ENCODE data around the gene OR52N1.

Gene OR52N1

DNA sequence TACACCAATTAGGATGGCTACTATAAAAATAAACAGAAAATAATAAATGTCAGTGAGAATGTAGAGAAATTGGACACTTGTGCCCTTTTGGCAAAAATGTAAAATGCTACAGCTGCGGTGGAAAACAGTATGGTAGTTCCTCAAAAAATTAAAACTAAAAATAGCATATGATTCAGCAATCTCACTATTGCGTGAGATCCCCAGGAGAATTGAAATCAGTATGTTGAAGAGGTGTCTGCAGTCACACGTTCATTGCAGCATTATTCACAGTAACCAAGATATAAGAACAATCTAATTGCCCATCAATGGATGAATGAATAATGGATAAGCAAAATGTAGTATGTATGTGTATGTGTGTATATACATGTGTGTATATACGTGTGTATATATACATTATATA, 24.5 kb upstream of the OR52N1 start (continued):
- TF ChIP-seq TSHZ2 (CRISPR knock-in tag; IDR thresholded peaks at IDR 0.05) (no peak), RARB (CRISPR knock-in tag; IDR thresholded peaks at IDR 0.05) (no peak), ZC3H10 (CRISPR knock-in tag; IDR thresholded peaks at IDR 0.05) (no peak), ARNTL (CRISPR knock-in tag; IDR thresholded peaks at IDR 0.05; ENCODE audit: borderline replicate concordance, low read depth) (no peak), PPARA (CRISPR knock-in tag; IDR thresholded peaks at IDR 0.05; ENCODE audit: borderline replicate concordance) (no peak), POU6F1 (CRISPR knock-in tag; IDR thresholded peaks at IDR 0.05; ENCODE audit: borderline replicate concordance, low read depth) (no peak), ISL1 (CRISPR knock-in tag; IDR thresholded peaks at IDR 0.05) (no peak), ZFP3 (CRISPR knock-in tag; IDR thresholded peaks at IDR 0.05) (no peak)

DNA sequence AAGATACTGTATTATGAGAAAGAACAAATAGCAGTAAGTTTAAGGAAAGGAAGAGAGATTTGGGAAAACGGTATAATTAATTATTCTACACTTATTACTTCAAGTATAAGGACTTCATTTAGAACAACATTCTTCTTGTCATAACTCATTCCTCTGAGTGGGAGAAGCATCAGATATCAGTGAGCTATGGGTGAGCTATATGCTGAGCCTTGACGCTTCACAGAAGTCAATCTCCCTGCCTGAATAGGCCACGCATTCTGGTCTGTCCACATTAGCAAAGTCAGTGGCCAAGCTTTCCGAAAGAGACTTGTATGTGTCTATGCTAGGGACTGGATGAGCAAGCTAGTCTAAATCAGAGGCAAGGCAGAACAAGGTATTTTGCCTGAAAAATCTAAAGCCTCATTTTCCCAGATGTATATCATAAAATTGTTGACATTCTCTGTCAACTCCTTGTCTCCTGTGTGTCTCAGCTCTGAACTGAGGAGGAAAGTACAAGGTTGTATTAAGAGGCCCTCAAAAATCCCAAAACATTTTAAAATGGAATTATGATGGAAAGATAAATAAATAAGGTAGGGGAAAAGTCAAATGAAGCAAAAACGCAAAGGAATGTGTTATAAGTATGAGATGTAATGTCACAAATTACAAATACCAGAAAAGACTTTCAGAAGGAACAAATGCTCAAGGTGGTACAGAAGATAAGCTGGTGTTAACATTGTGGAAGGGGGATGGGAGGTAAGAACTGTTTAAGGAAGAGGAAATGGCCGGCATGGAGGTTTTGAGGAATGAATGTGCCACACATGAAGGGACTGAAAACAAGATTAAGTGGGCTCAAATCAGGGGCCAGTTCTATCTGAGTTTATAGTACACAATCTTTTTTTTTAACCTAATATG, 19.1 kb upstream of the OR52N1 start:
- no peak for ATAC-seq
- no peak for TF ChIP-seq TCF4 (CRISPR knock-in tag; IDR thresholded peaks at IDR 0.05; ENCODE audit: borderline replicate concordance)

- TF ChIP-seq TSHZ2 (CRISPR knock-in tag; IDR thresholded peaks at IDR 0.05) = no peak
- no peak for TF ChIP-seq GLIS3 (CRISPR knock-in tag; IDR thresholded peaks at IDR 0.05)
- TF ChIP-seq ZNF70 (CRISPR knock-in tag; IDR thresholded peaks at IDR 0.05) = no peak
- TF ChIP-seq, protein P1, sequence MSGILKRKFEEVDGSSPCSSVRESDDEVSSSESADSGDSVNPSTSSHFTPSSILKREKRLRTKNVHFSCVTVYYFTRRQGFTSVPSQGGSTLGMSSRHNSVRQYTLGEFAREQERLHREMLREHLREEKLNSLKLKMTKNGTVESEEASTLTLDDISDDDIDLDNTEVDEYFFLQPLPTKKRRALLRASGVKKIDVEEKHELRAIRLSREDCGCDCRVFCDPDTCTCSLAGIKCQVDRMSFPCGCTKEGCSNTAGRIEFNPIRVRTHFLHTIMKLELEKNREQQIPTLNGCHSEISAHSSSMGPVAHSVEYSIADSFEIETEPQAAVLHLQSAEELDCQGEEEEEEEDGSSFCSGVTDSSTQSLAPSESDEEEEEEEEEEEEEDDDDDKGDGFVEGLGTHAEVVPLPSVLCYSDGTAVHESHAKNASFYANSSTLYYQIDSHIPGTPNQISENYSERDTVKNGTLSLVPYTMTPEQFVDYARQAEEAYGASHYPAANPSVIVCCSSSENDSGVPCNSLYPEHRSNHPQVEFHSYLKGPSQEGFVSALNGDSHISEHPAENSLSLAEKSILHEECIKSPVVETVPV (CRISPR knock-in tag; IDR thresholded peaks at IDR 0.05) = no peak
- TF ChIP-seq ZFP30 (CRISPR knock-in tag; IDR thresholded peaks at IDR 0.05) = no peak
- no peak for TF ChIP-seq ISL1 (CRISPR knock-in tag; IDR thresholded peaks at IDR 0.05)
- TF ChIP-seq ZNF565 (CRISPR knock-in tag; conservative IDR thresholded peaks at IDR 0.05; ENCODE audit: low read depth) = no peak
- TF ChIP-seq ZFP3 (CRISPR knock-in tag; IDR thresholded peaks at IDR 0.05) = no peak
- TF ChIP-seq TOX (CRISPR knock-in tag; IDR thresholded peaks at IDR 0.05; ENCODE audit: borderline replicate concordance) = no peak
- no peak for TF ChIP-seq PPARA (CRISPR knock-in tag; IDR thresholded peaks at IDR 0.05; ENCODE audit: borderline replicate concordance)
- no peak for TF ChIP-seq SNAI2 (CRISPR knock-in tag; IDR thresholded peaks at IDR 0.05)
- TF ChIP-seq OSR1 (CRISPR knock-in tag; IDR thresholded peaks at IDR 0.05) = no peak
- TF ChIP-seq CSDC2 (CRISPR knock-in tag; IDR thresholded peaks at IDR 0.05) = no peak
- ATAC-seq = peak; percentile 48
Measured at GRCh38 chr11:5809122-5809519, 18.1 kb upstream of the OR52N1 start.

DNA sequence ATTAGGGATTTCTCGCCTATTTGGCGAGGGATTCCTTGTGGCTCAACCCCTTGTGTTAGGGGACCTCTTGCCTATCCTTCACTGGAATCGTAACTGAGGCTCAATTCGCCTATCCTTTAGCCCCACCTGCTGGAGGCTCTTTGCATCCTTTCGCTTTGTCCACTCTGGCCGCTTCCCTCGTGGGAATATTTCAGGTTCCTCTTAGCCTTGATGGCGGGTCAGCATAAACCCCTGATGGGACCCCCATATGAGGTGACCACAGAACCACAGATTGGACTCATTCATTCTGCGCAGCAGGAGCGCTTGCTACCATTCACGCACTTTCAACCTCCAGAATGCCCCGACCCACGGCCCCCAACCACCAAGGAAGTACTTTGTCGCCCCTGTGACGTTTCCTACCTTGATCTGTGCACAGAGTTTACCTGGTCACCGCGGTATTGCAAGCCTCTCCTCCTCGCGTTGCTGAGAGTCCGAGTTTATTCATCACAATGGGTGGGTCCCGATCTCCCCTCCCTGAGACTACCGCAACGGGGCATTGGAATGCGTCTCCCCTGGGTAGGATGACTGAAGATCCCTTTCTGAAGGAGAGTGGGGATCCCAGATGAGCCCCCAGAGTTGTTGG, 17.5 kb upstream of the OR52N1 start, which contains the start of gene OR52N2:
TSS of gene OR52N2 (plus strand) at position 425 of the 622 bp plus-strand sequence. CDS start 11,412 bp downstream, outside the sequence.
- ATAC-seq = peak; percentile 99
- TF ChIP-seq RARB (CRISPR knock-in tag; IDR thresholded peaks at IDR 0.05) (no peak), ESRRG (CRISPR knock-in tag; IDR thresholded peaks at IDR 0.05) (no peak), ARNTL (CRISPR knock-in tag; IDR thresholded peaks at IDR 0.05; ENCODE audit: borderline replicate concordance, low read depth) (no peak), ZFP3 (CRISPR knock-in tag; IDR thresholded peaks at IDR 0.05) (no peak), CSDC2 (CRISPR knock-in tag; IDR thresholded peaks at IDR 0.05) (no peak), ZNF8 (CRISPR knock-in tag; IDR thresholded peaks at IDR 0.05) (no peak)
- TF ChIP-seq, protein P1 (CRISPR knock-in tag; IDR thresholded peaks at IDR 0.05) = no peak
